ENCODE measurements around the gene CEND1. TPM values are rescaled to one million over a fixed set of nuclear protein-coding genes. Genes with fewer than 3 reads are reported as not detected.
A peak's percentile ranks its signal among the peaks of the same experiment; 100 is the strongest.

The CEND1 gene
- total RNA-seq, 4 donors from 2014 or later, result 0.44 to 0.45 TPM; not detected in 2

GRCh38 chr11:799641-800316 is 9.9 kb upstream of the CEND1 start:
- TF ChIP-seq POLR2A (IDR thresholded peaks at IDR 0.05), result no peak
- TF ChIP-seq CTCF (IDR thresholded peaks at IDR 0.05), result no peak
- H3K9me3 ChIP-seq, result no peaks in the 10 kb centered on the region
- peaks cover 37 to 38% of the 10 kb centered on the region in 2 donors for H3K4me1 ChIP-seq
- intact Hi-C loops (cut with DNase I), result no loop called here
- H3K27me3 ChIP-seq, result no peaks in the 10 kb centered on the region
- H3K4me3 ChIP-seq (replicated peaks in 1 of 3), result no peak overlapping the region
- no peaks in the 10 kb centered on the region for H3K36me3 ChIP-seq
- no peak for DNase-seq
- H3K27ac ChIP-seq, result no peak overlapping the region
- WGBS, 2 donors, result 94 to 95% methylated on average over 3 to 27 of the region's 32 CpGs

- peak within 1 kb of the TSS; percentile 18 to 68 (median 67) for H3K27ac ChIP-seq
- WGBS, 2 donors, result 5% methylated on average over 18 of the region's 69 CpGs; no CpG with 5 or more reads in 1 of the 2 donors
- TF ChIP-seq POLR2A (IDR thresholded peaks at IDR 0.05) (peak in 1 of 2 donors; percentile 32), CTCF (IDR thresholded peaks at IDR 0.05) (peak; percentile 45 to 99 (median 84))
- H3K9me3 ChIP-seq, result no peaks in the 10 kb centered on the region
- no peaks in the 10 kb centered on the region for H3K36me3 ChIP-seq
- H3K4me3 ChIP-seq (replicated peaks in 1 of 3), result peak within 1 kb of the TSS; percentile 50 to 71 (median 54)
- no peaks in the 10 kb centered on the region for H3K27me3 ChIP-seq
- peaks cover 29 to 31% of the 10 kb centered on the region in 2 donors for H3K4me1 ChIP-seq
- DNase-seq, result peak; percentile 76 to 77
- intact Hi-C loops (cut with DNase I), result no loop called here
These were observed 8.3 kb upstream of the CEND1 start, which contains the start of gene SLC25A22 for GRCh38 chr11:798093-798713. TSS of gene SLC25A22 (minus strand) at chr11:798281. CDS start at chr11:795006, 3,275 bp downstream.

- H3K36me3 ChIP-seq, result no peaks in the 10 kb centered on the region
- TF ChIP-seq POLR2A (IDR thresholded peaks at IDR 0.05) (no peak), CTCF (IDR thresholded peaks at IDR 0.05) (no peak)
- no peaks in the 10 kb centered on the region for H3K27me3 ChIP-seq
- 0 to 1% methylated on average over 8 to 41 of the region's 57 CpGs for WGBS, 2 donors
- no peaks in the 10 kb centered on the region for H3K9me3 ChIP-seq
- H3K4me3 ChIP-seq (replicated peaks in 1 of 3), result peak overlapping the region; percentile 50 to 71 (median 54)
- intact Hi-C loops (cut with DNase I), result no loop called here
- DNase-seq, result peak; percentile 67
- peaks cover 29 to 31% of the 10 kb centered on the region in 2 donors for H3K4me1 ChIP-seq
- peak overlapping the region; percentile 18 to 68 (median 67) for H3K27ac ChIP-seq
These were observed 7.6 kb upstream of the CEND1 start for GRCh38 chr11:797296-798092.

GRCh38 chr11:796565-797295 is 6.8 kb upstream of the CEND1 start:
- intact Hi-C loops (cut with DNase I), result no loop called here
- DNase-seq, result no peak
- 25 to 26% methylated on average over 5 to 11 of the region's 18 CpGs for WGBS, 2 donors
- no peaks in the 10 kb centered on the region for H3K9me3 ChIP-seq
- TF ChIP-seq POLR2A (IDR thresholded peaks at IDR 0.05) (no peak), CTCF (IDR thresholded peaks at IDR 0.05) (no peak)
- peak overlapping the region; percentile 18 to 68 (median 67) for H3K27ac ChIP-seq
- H3K4me1 ChIP-seq, result peaks cover 29 to 31% of the 10 kb centered on the region in 2 donors
- peak overlapping the region in 1 of 3 donors; percentile 71 for H3K4me3 ChIP-seq (replicated peaks in 1 of 3)
- H3K27me3 ChIP-seq, result no peaks in the 10 kb centered on the region
- no peaks in the 10 kb centered on the region for H3K36me3 ChIP-seq

Measured in thyroid gland (tissue), 4 donors.